OCI-LY1 (cell line): ENCODE measurements around the gene RAD50.

Source experiments
- EZH2 ChIP-seq: fragments of 200-600 bp; sonication (generic), shearing (Covaris generic); IDR thresholded peaks from 2 replicates; pipeline ENCODE4 v1.8.0; 2017; ENCODE audit warnings: borderline replicate concordance, mixed run types, mild to moderate bottlenecking, antibody characterized with exemption, low read length, moderate library complexity, mixed read lengths
- TF ChIP-seq, protein P1 (sequence below): fragments of 200-600 bp; sonication (generic), shearing (Covaris generic); IDR thresholded peaks from 2 replicates; pipeline ENCODE4 v1.5.1; 2017; ENCODE audit warnings: mild to moderate bottlenecking, antibody characterized with exemption, low read length, moderate library complexity, mixed read lengths

DNA sequence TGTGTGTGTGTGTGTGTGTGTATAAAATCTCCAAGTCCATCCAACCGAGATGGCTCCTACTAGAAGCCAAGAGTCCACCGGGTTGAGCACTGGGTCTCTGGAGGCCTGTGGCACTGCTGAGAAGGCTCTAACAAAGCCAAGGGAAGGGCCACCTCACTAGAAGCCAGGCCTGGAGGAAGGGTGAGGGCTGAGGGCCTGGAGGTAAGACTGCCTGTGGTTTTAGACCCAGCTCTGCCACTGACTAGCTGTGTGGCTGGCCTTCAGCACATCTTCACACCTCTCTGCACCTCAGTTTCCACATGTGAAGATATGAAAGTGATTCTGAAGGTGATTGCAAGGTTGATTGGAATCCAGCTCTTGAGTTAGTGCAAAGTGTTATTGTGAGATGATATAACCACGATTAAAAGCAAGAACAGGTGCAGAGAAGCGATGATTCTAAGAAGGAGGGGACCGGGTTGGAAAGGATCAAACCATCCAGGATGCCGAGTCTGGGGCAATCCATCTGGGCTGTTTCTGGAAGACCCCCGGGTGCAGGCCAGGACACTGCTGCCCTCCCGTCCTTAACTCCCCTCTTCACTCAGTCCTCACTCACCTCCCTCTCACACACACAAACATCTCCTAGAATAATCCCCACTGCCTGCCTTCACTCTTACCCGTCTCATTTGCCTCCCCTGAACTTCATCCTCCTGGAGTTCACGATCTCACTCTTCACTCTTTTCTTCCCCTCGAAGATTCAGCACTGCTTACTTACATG is 119.3 kb downstream of the RAD50 start:
- TF ChIP-seq, protein P1, sequence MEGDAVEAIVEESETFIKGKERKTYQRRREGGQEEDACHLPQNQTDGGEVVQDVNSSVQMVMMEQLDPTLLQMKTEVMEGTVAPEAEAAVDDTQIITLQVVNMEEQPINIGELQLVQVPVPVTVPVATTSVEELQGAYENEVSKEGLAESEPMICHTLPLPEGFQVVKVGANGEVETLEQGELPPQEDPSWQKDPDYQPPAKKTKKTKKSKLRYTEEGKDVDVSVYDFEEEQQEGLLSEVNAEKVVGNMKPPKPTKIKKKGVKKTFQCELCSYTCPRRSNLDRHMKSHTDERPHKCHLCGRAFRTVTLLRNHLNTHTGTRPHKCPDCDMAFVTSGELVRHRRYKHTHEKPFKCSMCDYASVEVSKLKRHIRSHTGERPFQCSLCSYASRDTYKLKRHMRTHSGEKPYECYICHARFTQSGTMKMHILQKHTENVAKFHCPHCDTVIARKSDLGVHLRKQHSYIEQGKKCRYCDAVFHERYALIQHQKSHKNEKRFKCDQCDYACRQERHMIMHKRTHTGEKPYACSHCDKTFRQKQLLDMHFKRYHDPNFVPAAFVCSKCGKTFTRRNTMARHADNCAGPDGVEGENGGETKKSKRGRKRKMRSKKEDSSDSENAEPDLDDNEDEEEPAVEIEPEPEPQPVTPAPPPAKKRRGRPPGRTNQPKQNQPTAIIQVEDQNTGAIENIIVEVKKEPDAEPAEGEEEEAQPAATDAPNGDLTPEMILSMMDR = no peak
- no peak for TF ChIP-seq EZH2
